ENCODE results near the gene DUS1L. TPM values are rescaled to one million over a fixed set of nuclear protein-coding genes. Genes with fewer than 3 reads are reported as not detected.
A peak's percentile ranks its signal among the peaks of the same experiment; 100 is the strongest.

Gene DUS1L
- total RNA-seq, 5 donors from 2014 or later (not counting 1 experiment from before 2014, with no cell fraction given): 137 to 186 (median 177) TPM

- POLR2A ChIA-PET: interaction anchor here in 1 of 2 donors (0.5 kb wide), 1 partner anchor 111 kb away, joined by 4 read pairs; no protein-coding TSS in a partner anchor
- Histone ChIP-seq H3K9me3 (no peaks in the 10 kb centered on the region), H3K27me3 (replicated peaks in 1 of 2; ENCODE audit: control insufficient read depth in 2 of 2, extremely low read depth in 1 of 2, insufficient read depth in 2 of 2, low read length in 1 of 2) (peaks cover 0 to 12% of the 10 kb centered on the region in 2 experiments), H3K4me3 (ENCODE audit: control insufficient read depth in 1 of 2, extremely low read depth in 1 of 2, low read length in 1 of 2) (no peak overlapping the region), H3K27ac (ENCODE audit: low read length) (no peak overlapping the region), H3K36me3 (ENCODE audit: control insufficient read depth in 2 of 2, extremely low read depth in 1 of 2, insufficient read depth in 1 of 2, low read length in 1 of 2) (peaks cover 0 to 5% of the 10 kb centered on the region in 2 donors), H3K4me1 (ENCODE audit: control insufficient read depth in 1 of 2, extremely low read depth in 1 of 2, insufficient read depth in 2 of 2, low read length in 2 of 2) (peaks cover 10 to 53% of the 10 kb centered on the region in 2 experiments)
- ATAC-seq (replicated peaks in 1 of 4): no peak
- CTCF ChIA-PET: no interaction called here
- peak overlapping the region in 1 of 3 donors; percentile 55 for H3K4me3 Mint-ChIP-seq
- no peaks in the 10 kb centered on the region for H3K27me3 Mint-ChIP-seq
- H3K27ac Mint-ChIP-seq: no peak overlapping the region
- peaks cover 6% of the 10 kb centered on the region for H3K36me3 Mint-ChIP-seq
- peaks cover 21 to 34% (median 33%) of the 10 kb centered on the region in 3 donors for H3K4me1 Mint-ChIP-seq
- DNase-seq: no peak
- 95% methylated on average over 19 of the region's 38 CpGs for WGBS (ENCODE audit: insufficient coverage)
- no peaks in the 10 kb centered on the region for H3K9me3 Mint-ChIP-seq
Measured at GRCh38 chr17:82033359-82034085, 32.1 kb downstream of the DUS1L start.

- Mint-ChIP-seq H3K27me3 (no peaks in the 10 kb centered on the region), H3K4me1 (peaks cover 14 to 28% (median 27%) of the 10 kb centered on the region in 3 donors), H3K9me3 (no peaks in the 10 kb centered on the region), H3K27ac (no peak overlapping the region), H3K36me3 (peaks cover 6% of the 10 kb centered on the region), H3K4me3 (peak overlapping the region; percentile 34 to 59 (median 55))
- 14% methylated on average over 49 of the region's 59 CpGs for WGBS (ENCODE audit: insufficient coverage)
- ChIA-PET CTCF (no interaction called here), POLR2A (no interaction called here)
- no peak overlapping the region for H3K27ac ChIP-seq (ENCODE audit: low read length)
- H3K4me1 ChIP-seq (ENCODE audit: control insufficient read depth in 1 of 2, extremely low read depth in 1 of 2, insufficient read depth in 2 of 2, low read length in 2 of 2): peaks cover 8 to 47% of the 10 kb centered on the region in 2 experiments
- H3K9me3 ChIP-seq: no peaks in the 10 kb centered on the region
- H3K27me3 ChIP-seq (replicated peaks in 1 of 2; ENCODE audit: control insufficient read depth in 2 of 2, extremely low read depth in 1 of 2, insufficient read depth in 2 of 2, low read length in 1 of 2): peaks cover 0 to 12% of the 10 kb centered on the region in 2 experiments
- ATAC-seq (replicated peaks in 1 of 4): peak in 3 of 4 experiments; percentile 24 to 36 (median 29)
- peak in 7 of 35 experiments; percentile 20 to 53 (median 37) for DNase-seq
- peak overlapping the region in 1 of 2 donors; percentile 17 for H3K4me3 ChIP-seq (ENCODE audit: control insufficient read depth in 1 of 2, extremely low read depth in 1 of 2, low read length in 1 of 2)
- peaks cover 4 to 5% of the 10 kb centered on the region in 2 donors for H3K36me3 ChIP-seq (ENCODE audit: control insufficient read depth in 2 of 2, extremely low read depth in 1 of 2, insufficient read depth in 1 of 2, low read length in 1 of 2)
Measured at GRCh38 chr17:82031885-82032627, 33.5 kb downstream of the DUS1L start.

- ChIA-PET CTCF (no interaction called here), POLR2A (no interaction called here)
- under 1% methylated on average over 74 of the region's 96 CpGs for whole genome bisulfite sequencing (ENCODE audit: insufficient coverage)
- Mint-ChIP-seq H3K4me3 (peak within 1 kb of the TSS; percentile 77 to 87 (median 82)), H3K36me3 (peaks cover 6% of the 10 kb centered on the region), H3K9me3 (no peaks in the 10 kb centered on the region), H3K27ac (no peak within 1 kb of the TSS), H3K4me1 (peaks cover 14 to 26% (median 24%) of the 10 kb centered on the region in 3 donors), H3K27me3 (no peaks in the 10 kb centered on the region)
- Histone ChIP-seq H3K27me3 (replicated peaks in 1 of 2; ENCODE audit: control insufficient read depth in 2 of 2, extremely low read depth in 1 of 2, insufficient read depth in 2 of 2, low read length in 1 of 2) (peaks cover 0 to 12% of the 10 kb centered on the region in 2 experiments), H3K36me3 (ENCODE audit: control insufficient read depth in 2 of 2, extremely low read depth in 1 of 2, insufficient read depth in 1 of 2, low read length in 1 of 2) (peaks cover 4 to 5% of the 10 kb centered on the region in 2 donors), H3K4me1 (ENCODE audit: control insufficient read depth in 1 of 2, extremely low read depth in 1 of 2, insufficient read depth in 2 of 2, low read length in 2 of 2) (peaks cover 4 to 40% of the 10 kb centered on the region in 2 experiments), H3K27ac (ENCODE audit: low read length) (no peak within 1 kb of the TSS), H3K9me3 (no peaks in the 10 kb centered on the region), H3K4me3 (ENCODE audit: control insufficient read depth in 1 of 2, extremely low read depth in 1 of 2, low read length in 1 of 2) (peak within 1 kb of the TSS; percentile 55 to 67)
- peak; percentile 3 to 47 (median 20) for ATAC-seq (replicated peaks in 1 of 4)
- DNase-seq: peak in 1 of 35 experiments; percentile 36
Measured at GRCh38 chr17:82031303-82031884, 34.2 kb downstream of the DUS1L start, which contains the start of gene RAC3. Gene RAC3, plus strand, starts transcription at chr17:82031678. Its CDS starts 84 bp downstream, at chr17:82031762.

GRCh38 chr17:82030470-82031302, 34.9 kb downstream of the DUS1L start:
- POLR2A ChIA-PET: interaction anchor here in 1 of 2 donors (0.5 kb wide), 1 partner anchor 33 kb away, joined by 3 read pairs; no protein-coding TSS in a partner anchor
- peak overlapping the region; percentile 55 to 67 for H3K4me3 ChIP-seq (ENCODE audit: control insufficient read depth in 1 of 2, extremely low read depth in 1 of 2, low read length in 1 of 2)
- H3K9me3 ChIP-seq: no peaks in the 10 kb centered on the region
- peak; percentile 75 to 87 (median 82) for ATAC-seq (replicated peaks in 1 of 4)
- no peak overlapping the region for H3K27ac Mint-ChIP-seq
- no peaks in the 10 kb centered on the region for H3K27me3 Mint-ChIP-seq
- under 1% methylated on average over 94 of the region's 94 CpGs for WGBS (ENCODE audit: insufficient coverage)
- no peaks in the 10 kb centered on the region for H3K9me3 Mint-ChIP-seq
- peaks cover 0 to 12% of the 10 kb centered on the region in 2 experiments for H3K27me3 ChIP-seq (replicated peaks in 1 of 2; ENCODE audit: control insufficient read depth in 2 of 2, extremely low read depth in 1 of 2, insufficient read depth in 2 of 2, low read length in 1 of 2)
- peaks cover 6% of the 10 kb centered on the region for H3K36me3 Mint-ChIP-seq
- CTCF ChIA-PET: interaction anchor here (0.6 to 1.3 kb wide), 4 partner anchors 100 to 210 kb away, joined by 3 to 9 read pairs (median 4); no protein-coding TSS in a partner anchor
- H3K4me1 Mint-ChIP-seq: peaks cover 13 to 23% (median 19%) of the 10 kb centered on the region in 3 donors
- peak overlapping the region; percentile 77 to 87 (median 82) for H3K4me3 Mint-ChIP-seq
- peaks cover 2 to 33% of the 10 kb centered on the region in 2 experiments for H3K4me1 ChIP-seq (ENCODE audit: control insufficient read depth in 1 of 2, extremely low read depth in 1 of 2, insufficient read depth in 2 of 2, low read length in 2 of 2)
- peak; percentile 52 to 90 (median 76) for DNase-seq
- H3K36me3 ChIP-seq (ENCODE audit: control insufficient read depth in 2 of 2, extremely low read depth in 1 of 2, insufficient read depth in 1 of 2, low read length in 1 of 2): peaks cover 4% of the 10 kb centered on the region in 2 donors
- no peak overlapping the region for H3K27ac ChIP-seq (ENCODE audit: low read length)

GRCh38 chr17:82029990-82030469, 35.6 kb downstream of the DUS1L start:
- 79% methylated on average over 27 of the region's 31 CpGs for WGBS (ENCODE audit: insufficient coverage)
- H3K27me3 ChIP-seq (replicated peaks in 1 of 2; ENCODE audit: control insufficient read depth in 2 of 2, extremely low read depth in 1 of 2, insufficient read depth in 2 of 2, low read length in 1 of 2): peaks cover 0 to 12% of the 10 kb centered on the region in 2 experiments
- CTCF ChIA-PET: interaction anchor here in 1 of 2 donors (1.3 kb wide), 1 partner anchor 116 kb away, joined by 3 read pairs; no protein-coding TSS in a partner anchor
- H3K9me3 ChIP-seq: no peaks in the 10 kb centered on the region
- Mint-ChIP-seq H3K9me3 (no peaks in the 10 kb centered on the region), H3K27me3 (no peaks in the 10 kb centered on the region), H3K36me3 (peaks cover 2% of the 10 kb centered on the region), H3K4me3 (peak overlapping the region in 2 of 3 donors; percentile 54 to 87), H3K27ac (no peak overlapping the region), H3K4me1 (peaks cover 7 to 18% (median 12%) of the 10 kb centered on the region in 3 donors)
- peaks cover 2 to 33% of the 10 kb centered on the region in 2 experiments for H3K4me1 ChIP-seq (ENCODE audit: control insufficient read depth in 1 of 2, extremely low read depth in 1 of 2, insufficient read depth in 2 of 2, low read length in 2 of 2)
- POLR2A ChIA-PET: no interaction called here
- ATAC-seq (replicated peaks in 1 of 4) (no peak), DNase-seq (no peak)
- H3K36me3 ChIP-seq (ENCODE audit: control insufficient read depth in 2 of 2, extremely low read depth in 1 of 2, insufficient read depth in 1 of 2, low read length in 1 of 2): peaks cover 0 to 7% of the 10 kb centered on the region in 2 donors
- H3K4me3 ChIP-seq (ENCODE audit: control insufficient read depth in 1 of 2, extremely low read depth in 1 of 2, low read length in 1 of 2): no peak overlapping the region
- no peak overlapping the region for H3K27ac ChIP-seq (ENCODE audit: low read length)
